Thyroid gland (tissue), 4 donors: Measurements from ENCODE around the gene SFXN4. TPM values are rescaled to one million over a fixed set of nuclear protein-coding genes. Genes with fewer than 3 reads are reported as not detected.

ENCODE experiments used
- DNase-seq, 2 donors: peaks; one replicate each; pipeline ENCODE4 v3.0.0-alpha.2; 2019
- H3K27ac ChIP-seq, 3 donors: fragments of 200-600 bp; sonication (generic); 1 replicate in 2 of 3; 2 replicates in 1 of 3; pipeline ENCODE4 v1.5.1; 2016 to 2019; ENCODE audit warnings: mild to moderate bottlenecking in 1 of 3, moderate library complexity in 1 of 3
- H3K27me3 ChIP-seq: fragments of 200-600 bp; sonication (generic); one replicate; pipeline ENCODE4 v1.5.1; 2019
- H3K36me3 ChIP-seq, 2 donors: fragments of 200-600 bp; sonication (generic); one replicate each; pipeline ENCODE4 v1.5.1; 2016 to 2019
- H3K4me1 ChIP-seq, 2 donors: fragments of 200-600 bp; sonication (generic); one replicate each; pipeline ENCODE4 v1.5.1; 2017 to 2019
- H3K4me3 ChIP-seq, 3 donors: fragments of 200-600 bp; sonication (generic); replicated peaks in 1 of 3; 1 replicate in 2 of 3; 2 replicates in 1 of 3; pipeline ENCODE4 v1.5.1; 2016; ENCODE audit warnings: mild to moderate bottlenecking in 1 of 3
- H3K9me3 ChIP-seq: fragments of 200-600 bp; sonication (generic); one replicate; pipeline ENCODE4 v1.5.1; 2017
- POLR2A ChIP-seq, 2 donors: fragments of 450-650 bp; IDR thresholded peaks; one replicate each; pipeline ENCODE4 v1.6.1; 2017; ENCODE audit warnings: antibody characterized with exemption in 2 of 2, mild to moderate bottlenecking in 2 of 2, moderate library complexity in 1 of 2
- WGBS, 2 donors: methylation state at CpG; one replicate each; pipeline ENCODE4 v1.1.5; 2017; 5-methylcytosine and 5-hydroxymethylcytosine counted together
- intact Hi-C: fragments of 100-400 bp; cut with DNase I; formaldehyde crosslinking; loops from one replicate; pipeline ENCODE4 v1.15.1; 2023
- total RNA-seq, 4 donors: library from RNA; depleted of rRNA; stranded (reverse); fragments of >200 nt; gene quantifications; one replicate each; pipeline ENCODE4 v1.2.3, GENCODE V29; 2016
- TF ChIP-seq, protein P1 (sequence below), 6 experiments: fragments of 200-600 bp in 3 of 6; fragments of 450-650 bp in 3 of 6; sonication (generic) in 3 of 6; IDR thresholded peaks; one replicate each; pipeline ENCODE4 v1.5.1; 2016 to 2019; ENCODE audit warnings: antibody characterized with exemption in 6 of 6, mild to moderate bottlenecking in 2 of 6, inconsistent platforms in 1 of 6, moderate library complexity in 1 of 6

SFXN4 gene
- total RNA-seq, 4 donors from 2014 or later: 17.8 to 88.3 (median 36.3) TPM

DNA sequence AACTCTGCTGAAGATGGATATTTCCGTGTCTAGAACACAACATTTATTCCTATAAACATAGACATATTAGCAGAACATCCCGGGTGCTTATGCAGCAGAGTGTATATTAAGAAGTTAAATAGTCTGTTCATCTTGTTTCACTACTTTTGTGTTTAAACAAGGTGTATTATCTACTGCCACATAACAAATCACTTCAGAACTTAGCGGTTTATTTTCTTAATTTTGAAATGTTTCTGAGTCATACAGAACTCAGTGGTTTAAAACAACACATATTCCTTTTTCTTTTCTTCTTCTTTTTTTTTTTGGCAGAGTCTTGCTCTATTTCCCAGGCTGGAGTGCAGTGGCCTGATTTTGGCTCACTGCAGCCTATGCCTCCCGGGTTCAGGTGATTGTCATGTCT, 35.8 kb downstream of the SFXN4 start:
- no peak overlapping the region for H3K4me3 ChIP-seq
- peaks cover 12 to 25% of the 10 kb centered on the region in 2 donors for H3K36me3 ChIP-seq
- H3K9me3 ChIP-seq: no peaks in the 10 kb centered on the region
- H3K4me1 ChIP-seq: no peaks in the 10 kb centered on the region
- TF ChIP-seq, protein P1, sequence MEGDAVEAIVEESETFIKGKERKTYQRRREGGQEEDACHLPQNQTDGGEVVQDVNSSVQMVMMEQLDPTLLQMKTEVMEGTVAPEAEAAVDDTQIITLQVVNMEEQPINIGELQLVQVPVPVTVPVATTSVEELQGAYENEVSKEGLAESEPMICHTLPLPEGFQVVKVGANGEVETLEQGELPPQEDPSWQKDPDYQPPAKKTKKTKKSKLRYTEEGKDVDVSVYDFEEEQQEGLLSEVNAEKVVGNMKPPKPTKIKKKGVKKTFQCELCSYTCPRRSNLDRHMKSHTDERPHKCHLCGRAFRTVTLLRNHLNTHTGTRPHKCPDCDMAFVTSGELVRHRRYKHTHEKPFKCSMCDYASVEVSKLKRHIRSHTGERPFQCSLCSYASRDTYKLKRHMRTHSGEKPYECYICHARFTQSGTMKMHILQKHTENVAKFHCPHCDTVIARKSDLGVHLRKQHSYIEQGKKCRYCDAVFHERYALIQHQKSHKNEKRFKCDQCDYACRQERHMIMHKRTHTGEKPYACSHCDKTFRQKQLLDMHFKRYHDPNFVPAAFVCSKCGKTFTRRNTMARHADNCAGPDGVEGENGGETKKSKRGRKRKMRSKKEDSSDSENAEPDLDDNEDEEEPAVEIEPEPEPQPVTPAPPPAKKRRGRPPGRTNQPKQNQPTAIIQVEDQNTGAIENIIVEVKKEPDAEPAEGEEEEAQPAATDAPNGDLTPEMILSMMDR (IDR thresholded peaks at IDR 0.05): no peak
- no peak for TF ChIP-seq POLR2A (IDR thresholded peaks at IDR 0.05)
- no peak for DNase-seq
- H3K27me3 ChIP-seq: no peaks in the 10 kb centered on the region
- WGBS, 2 donors: 93 to 94% methylated on average over 4 of the region's 4 CpGs
- H3K27ac ChIP-seq: no peak overlapping the region
- intact Hi-C loops: no loop called here

DNA sequence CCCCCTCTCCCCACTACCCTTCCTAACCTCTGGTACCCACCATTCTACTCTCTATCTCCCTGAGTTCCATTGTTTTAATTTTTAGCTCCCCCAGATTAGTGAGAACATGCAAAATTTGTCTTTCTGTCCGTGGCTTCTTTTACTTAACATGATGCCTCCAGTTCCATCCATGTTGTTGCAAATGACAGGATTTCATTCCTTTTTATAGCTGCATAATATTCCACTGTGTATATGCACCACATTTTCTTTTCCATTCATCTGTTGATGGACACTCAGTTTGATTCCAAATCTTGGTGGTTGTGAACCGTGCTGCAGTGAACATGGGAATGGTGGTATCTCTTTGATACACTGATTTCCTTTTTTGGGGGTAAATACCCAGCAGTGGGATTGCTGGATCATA, 39.6 kb downstream of the SFXN4 start:
- Histone ChIP-seq H3K9me3 (no peaks in the 10 kb centered on the region), H3K27ac (no peak overlapping the region), H3K36me3 (peaks cover 22 to 25% of the 10 kb centered on the region in 2 donors), H3K27me3 (no peaks in the 10 kb centered on the region), H3K4me3 (no peak overlapping the region), H3K4me1 (no peaks in the 10 kb centered on the region)
- DNase-seq: no peak
- WGBS, 2 donors: 93 to 100% methylated on average over 2 of the region's 2 CpGs
- intact Hi-C loops: no loop called here
- TF ChIP-seq, protein P1 (IDR thresholded peaks at IDR 0.05): no peak
- TF ChIP-seq POLR2A (IDR thresholded peaks at IDR 0.05): no peak

DNA sequence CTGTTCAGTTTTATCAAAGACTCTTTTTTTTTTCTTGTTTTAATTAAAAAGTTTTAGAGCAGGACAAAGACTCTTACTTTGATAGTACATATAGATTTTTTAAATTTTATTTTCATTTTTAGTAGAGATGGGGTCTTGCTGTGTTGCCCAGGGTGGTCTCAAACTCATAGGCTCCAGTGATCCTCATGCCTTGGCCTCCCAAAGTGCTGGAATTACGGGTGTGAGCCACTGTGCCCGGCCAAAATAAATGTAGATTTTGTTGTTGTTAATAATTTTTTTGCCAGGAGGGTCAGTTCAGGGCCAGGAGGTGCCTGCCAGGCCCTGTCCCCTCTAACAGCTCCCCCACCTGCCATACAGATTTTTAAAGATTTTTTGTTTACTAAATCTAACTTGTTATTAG, 44.6 kb downstream of the SFXN4 start:
- DNase-seq: no peak
- no peaks in the 10 kb centered on the region for H3K27me3 ChIP-seq
- no peak overlapping the region for H3K27ac ChIP-seq
- no peak overlapping the region for H3K4me3 ChIP-seq
- H3K4me1 ChIP-seq: no peaks in the 10 kb centered on the region
- intact Hi-C loops: no loop called here
- 90 to 96% methylated on average over 2 of the region's 2 CpGs for WGBS, 2 donors
- H3K36me3 ChIP-seq: peaks cover 31 to 37% of the 10 kb centered on the region in 2 donors
- TF ChIP-seq, protein P1 (IDR thresholded peaks at IDR 0.05): no peak
- TF ChIP-seq POLR2A (IDR thresholded peaks at IDR 0.05): no peak
- no peaks in the 10 kb centered on the region for H3K9me3 ChIP-seq

DNA sequence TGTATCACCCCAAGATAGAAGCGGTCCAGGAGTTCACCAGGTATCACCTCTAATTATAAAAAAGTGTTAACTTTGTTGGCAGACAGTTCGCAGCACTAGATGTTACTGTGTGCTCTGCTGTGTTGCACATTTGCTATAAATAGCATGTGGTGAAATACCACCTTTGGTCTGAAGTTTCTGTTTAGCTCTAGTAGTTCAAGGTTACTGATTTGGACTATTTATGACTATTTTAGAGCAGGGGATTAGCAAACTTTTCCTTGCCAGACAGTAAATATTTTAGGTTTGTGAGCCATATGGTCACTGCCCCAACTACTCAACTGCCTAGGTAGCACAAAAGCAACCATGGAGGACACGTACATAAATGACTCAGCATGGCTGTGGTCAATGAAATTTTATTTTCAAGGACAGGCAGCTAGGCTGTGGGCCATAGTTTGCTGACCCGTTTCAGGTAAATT, 45.1 kb downstream of the SFXN4 start:
- no peak overlapping the region for H3K27ac ChIP-seq
- WGBS, 2 donors: 83 to 92% methylated on average over 4 of the region's 4 CpGs
- H3K9me3 ChIP-seq: no peaks in the 10 kb centered on the region
- no peak for DNase-seq
- intact Hi-C loops: no loop called here
- TF ChIP-seq, protein P1 (IDR thresholded peaks at IDR 0.05): no peak
- TF ChIP-seq POLR2A (IDR thresholded peaks at IDR 0.05): no peak
- no peaks in the 10 kb centered on the region for H3K4me1 ChIP-seq
- H3K4me3 ChIP-seq: no peak overlapping the region
- H3K36me3 ChIP-seq: peaks cover 31 to 33% of the 10 kb centered on the region in 2 donors
- H3K27me3 ChIP-seq: no peaks in the 10 kb centered on the region

DNA sequence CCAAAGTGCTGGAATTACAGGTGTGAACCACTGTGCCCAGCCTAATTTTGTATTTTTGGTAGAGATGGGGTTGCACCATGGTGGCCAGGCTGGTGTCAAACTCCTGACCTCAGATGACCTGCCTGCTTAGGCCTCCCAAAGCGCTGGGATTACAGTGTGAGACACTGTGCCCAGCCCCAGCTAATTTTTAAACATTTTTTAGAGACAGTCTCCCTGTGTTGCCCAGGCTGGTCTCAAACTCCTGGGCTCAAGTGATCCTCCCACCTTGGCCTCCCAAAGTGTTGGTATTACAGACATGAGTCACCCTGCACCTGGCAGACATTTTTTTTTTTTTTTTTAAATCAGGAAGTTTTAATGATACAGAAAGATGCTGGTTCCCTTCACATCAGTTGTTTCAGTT, 46.1 kb downstream of the SFXN4 start:
- H3K9me3 ChIP-seq: no peaks in the 10 kb centered on the region
- H3K36me3 ChIP-seq: peaks cover 27 to 35% of the 10 kb centered on the region in 2 donors

More for the DNA sequence above, 46.1 kb downstream of the SFXN4 start:
- H3K27ac ChIP-seq: no peak overlapping the region
- no peak overlapping the region for H3K4me3 ChIP-seq
- no peaks in the 10 kb centered on the region for H3K4me1 ChIP-seq
- no peaks in the 10 kb centered on the region for H3K27me3 ChIP-seq
- no peak for DNase-seq
- TF ChIP-seq, protein P1 (IDR thresholded peaks at IDR 0.05): no peak
- TF ChIP-seq POLR2A (IDR thresholded peaks at IDR 0.05): no peak
- WGBS, 2 donors: 71 to 100% methylated on average over 1 of the region's 1 CpG
- intact Hi-C loops: no loop called here
